Neuronal stem cell (in vitro differentiated cells): ENCODE results near the gene MCU.
A peak's percentile ranks its signal among the peaks of the same experiment; 100 is the strongest.

Source experiments
- DNase-seq: peaks from one replicate; pipeline ENCODE4 v3.0.0-alpha.2; 2013; ENCODE audit warnings: low spot score
- H2AFZ ChIP-seq: one replicate; pipeline ENCODE4 v1.6.1; 2013; ENCODE audit warnings: mild to moderate bottlenecking, low read length, inconsistent platforms
- H2AK5ac ChIP-seq: 2 replicates; pipeline ENCODE4 v1.6.1; 2013; ENCODE audit warnings: low read depth, mild to moderate bottlenecking, inconsistent platforms, low read length, moderate library complexity, mixed read lengths
- H2BK120ac ChIP-seq: 2 replicates; pipeline ENCODE4 v1.6.1; 2013; ENCODE audit warnings: low read depth, mild to moderate bottlenecking, inconsistent platforms, low read length, moderate library complexity, mixed read lengths
- H2BK12ac ChIP-seq: one replicate; pipeline ENCODE4 v1.6.1; 2013; ENCODE audit warnings: low read length, inconsistent platforms
- H2BK15ac ChIP-seq: 2 replicates; pipeline ENCODE4 v1.6.1; 2013; ENCODE audit warnings: mild to moderate bottlenecking, low read length, inconsistent platforms, mixed read lengths
- H2BK5ac ChIP-seq: one replicate; pipeline ENCODE4 v1.6.1; 2013; ENCODE audit warnings: inconsistent platforms, mild to moderate bottlenecking, low read length, moderate library complexity
- H3K14ac ChIP-seq: one replicate; pipeline ENCODE4 v1.6.1; 2013; ENCODE audit warnings: low read length, inconsistent platforms
- H3K18ac ChIP-seq: 2 replicates; pipeline ENCODE4 v1.6.1; 2013; ENCODE audit warnings: low read length, inconsistent platforms
- H3K23ac ChIP-seq: 2 replicates; pipeline ENCODE4 v1.6.1; 2013; ENCODE audit warnings: low read depth, mild to moderate bottlenecking, mixed read lengths, low read length, inconsistent platforms; ENCODE audit not compliant: poor library complexity
- H3K27ac ChIP-seq: replicated peaks from 3 replicates; pipeline ENCODE4 v1.5.1; 2013; ENCODE audit warnings: low read length, inconsistent platforms
- H3K27me3 ChIP-seq, 3 experiments: 2 replicates each; pipeline ENCODE4 v1.6.1; 2013; ENCODE audit warnings: low read length in 3 of 3, mild to moderate bottlenecking in 2 of 3, inconsistent platforms in 1 of 3, low read depth in 1 of 3, mixed read lengths in 1 of 3, moderate library complexity in 1 of 3; ENCODE audit not compliant: control insufficient read depth in 3 of 3, insufficient read depth in 3 of 3
- H3K36me3 ChIP-seq, 2 donors: replicated peaks in 1 of 2; 2 replicates each; pipeline ENCODE4 v1.6.1; 2013; ENCODE audit warnings: low read length in 2 of 2; ENCODE audit not compliant: control insufficient read depth in 2 of 2, insufficient read depth in 2 of 2
- H3K4ac ChIP-seq: 2 replicates; pipeline ENCODE4 v1.6.1; 2013; ENCODE audit warnings: inconsistent platforms, mild to moderate bottlenecking, low read length, moderate library complexity
- H3K4me1 ChIP-seq, 2 donors: 1 replicate in 1 of 2; 2 replicates in 1 of 2; pipeline ENCODE4 v1.6.1; 2013; ENCODE audit warnings: low read length in 2 of 2, low read depth in 1 of 2; ENCODE audit not compliant: control insufficient read depth in 2 of 2, insufficient read depth in 1 of 2
- H3K4me2 ChIP-seq: one replicate; pipeline ENCODE4 v1.6.1; 2013; ENCODE audit warnings: mild to moderate bottlenecking, low read length, inconsistent platforms; ENCODE audit not compliant: insufficient read depth, poor library complexity, severe bottlenecking
- H3K4me3 ChIP-seq, 2 donors: 2 replicates each; pipeline ENCODE4 v1.5.1; 2013; ENCODE audit warnings: low read length in 2 of 2, mild to moderate bottlenecking in 2 of 2, inconsistent platforms in 1 of 2, moderate library complexity in 1 of 2
- H3K79me1 ChIP-seq: one replicate; pipeline ENCODE4 v1.6.1; 2013; ENCODE audit warnings: low read depth, mild to moderate bottlenecking, inconsistent platforms, low read length, moderate library complexity
- H3K9ac ChIP-seq: one replicate; pipeline ENCODE4 v1.6.1; 2013; ENCODE audit warnings: mild to moderate bottlenecking, low read depth, low read length, inconsistent platforms; ENCODE audit not compliant: poor library complexity
- H3K9me3 ChIP-seq, 2 donors: replicated peaks in 1 of 2; 2 replicates each; pipeline versions ENCODE3 to v1.6.1; 2013; ENCODE audit warnings: low read length in 2 of 2, mild to moderate bottlenecking in 2 of 2, inconsistent platforms in 1 of 2, low read depth in 1 of 2, mixed read lengths in 1 of 2, moderate library complexity in 1 of 2; ENCODE audit not compliant: control insufficient read depth in 2 of 2, insufficient read depth in 1 of 2
- H4K8ac ChIP-seq: one replicate; pipeline ENCODE4 v1.6.1; 2013; ENCODE audit warnings: low read depth, mild to moderate bottlenecking, inconsistent platforms, low read length, moderate library complexity
- H4K91ac ChIP-seq: one replicate; pipeline ENCODE4 v1.6.1; 2013; ENCODE audit warnings: low read length, low read depth, mild to moderate bottlenecking, inconsistent platforms; ENCODE audit not compliant: poor library complexity
- WGBS, 2 donors: extraction: QIAGEN DNeasy Blood & Tissue Kit; methylation state at CpG; one replicate each; pipeline ENCODE4 v1.1.7; 2013; ENCODE audit warnings: missing lambda C conversion rate in 2 of 2, mixed read lengths in 1 of 2; ENCODE audit not compliant: insufficient read length in 2 of 2, insufficient replicate concordance in 1 of 2; ENCODE audit errors: extremely low coverage in 2 of 2; 5-methylcytosine and 5-hydroxymethylcytosine counted together

MCU gene

DNA sequence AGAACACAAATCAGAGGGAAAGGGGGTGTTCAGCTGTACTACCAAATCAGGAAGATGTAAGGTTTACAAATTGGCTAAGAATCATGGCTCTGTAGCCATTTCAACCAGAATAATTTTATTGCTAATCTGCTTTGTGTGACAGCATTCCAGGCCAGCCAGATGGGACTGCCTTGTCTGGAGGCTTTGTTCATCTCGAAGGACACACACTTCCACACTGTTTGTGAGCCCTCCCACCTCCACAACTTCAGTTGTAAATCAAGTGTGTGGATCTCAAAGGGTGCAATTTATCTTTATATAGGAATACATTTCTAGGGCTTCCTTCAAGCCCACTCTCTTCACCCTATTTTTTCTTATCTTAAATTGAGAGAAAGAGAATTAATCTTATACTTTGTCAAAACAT is 194.7 kb downstream of the MCU start:
- peak overlapping the region; percentile 55 for H2AFZ ChIP-seq
- no peak overlapping the region for H2AK5ac ChIP-seq
- H3K79me1 ChIP-seq: no peaks in the 10 kb centered on the region
- H3K4me3 ChIP-seq: no peak overlapping the region
- H4K8ac ChIP-seq: no peak overlapping the region
- H3K14ac ChIP-seq: no peak overlapping the region
- no peak overlapping the region for H2BK5ac ChIP-seq
- H3K27ac ChIP-seq: peak overlapping the region; percentile 49
- H3K36me3 ChIP-seq: peaks cover 0 to 21% of the 10 kb centered on the region in 2 donors
- H3K4me1 ChIP-seq: peaks cover 8 to 12% of the 10 kb centered on the region in 2 donors
- no peak overlapping the region for H3K4ac ChIP-seq
- no peaks in the 10 kb centered on the region for H3K27me3 ChIP-seq
- no peaks in the 10 kb centered on the region for H3K9me3 ChIP-seq
- H3K9ac ChIP-seq: no peak overlapping the region
- H2BK120ac ChIP-seq: no peak overlapping the region
- H3K18ac ChIP-seq: no peak overlapping the region
- no peak overlapping the region for H3K4me2 ChIP-seq
- no peak overlapping the region for H3K23ac ChIP-seq
- DNase-seq: no peak
- no CpG with 5 or more reads among the region's 1 CpG for WGBS, 2 donors
- H4K91ac ChIP-seq: no peak overlapping the region
- H2BK15ac ChIP-seq: no peak overlapping the region
- H2BK12ac ChIP-seq: no peak overlapping the region

DNA sequence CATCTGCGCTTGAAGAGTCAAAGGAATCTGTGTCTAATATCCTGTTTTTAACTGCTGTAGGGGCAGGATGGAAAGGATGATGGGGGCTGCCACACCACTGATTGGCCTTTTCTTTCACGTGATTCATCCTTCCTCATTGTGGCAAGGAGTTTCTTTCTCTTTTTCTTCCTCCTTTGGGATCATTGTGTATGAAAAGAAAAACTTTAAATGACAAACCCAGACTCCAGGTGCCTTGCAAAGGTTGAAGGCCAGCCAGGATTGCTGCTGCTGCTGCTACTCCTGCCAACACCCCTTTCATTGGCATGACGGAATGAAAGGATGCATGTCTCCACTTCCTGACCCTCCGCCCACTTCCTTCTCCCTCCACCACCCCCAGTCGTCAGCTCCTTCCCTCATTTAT is 195.1 kb downstream of the MCU start:
- H2BK15ac ChIP-seq: no peak overlapping the region
- no CpG with 5 or more reads among the region's 5 CpGs for WGBS, 2 donors
- H2AFZ ChIP-seq: peak overlapping the region; percentile 55
- no peaks in the 10 kb centered on the region for H3K9me3 ChIP-seq
- H2BK12ac ChIP-seq: no peak overlapping the region
- H4K91ac ChIP-seq: no peak overlapping the region
- H3K36me3 ChIP-seq: peaks cover 0 to 21% of the 10 kb centered on the region in 2 donors
- no peak overlapping the region for H3K23ac ChIP-seq
- no peak overlapping the region for H2BK120ac ChIP-seq
- H4K8ac ChIP-seq: no peak overlapping the region
- H3K27me3 ChIP-seq: no peaks in the 10 kb centered on the region
- H3K4me2 ChIP-seq: no peak overlapping the region
- peak overlapping the region; percentile 71 for H3K27ac ChIP-seq
- no peaks in the 10 kb centered on the region for H3K79me1 ChIP-seq
- no peak overlapping the region for H3K4ac ChIP-seq
- H3K4me3 ChIP-seq: no peak overlapping the region
- H2AK5ac ChIP-seq: no peak overlapping the region
- H2BK5ac ChIP-seq: no peak overlapping the region
- no peak overlapping the region for H3K9ac ChIP-seq
- H3K14ac ChIP-seq: no peak overlapping the region
- no peak for DNase-seq
- H3K18ac ChIP-seq: no peak overlapping the region
- peaks cover 8 to 12% of the 10 kb centered on the region in 2 donors for H3K4me1 ChIP-seq

DNA sequence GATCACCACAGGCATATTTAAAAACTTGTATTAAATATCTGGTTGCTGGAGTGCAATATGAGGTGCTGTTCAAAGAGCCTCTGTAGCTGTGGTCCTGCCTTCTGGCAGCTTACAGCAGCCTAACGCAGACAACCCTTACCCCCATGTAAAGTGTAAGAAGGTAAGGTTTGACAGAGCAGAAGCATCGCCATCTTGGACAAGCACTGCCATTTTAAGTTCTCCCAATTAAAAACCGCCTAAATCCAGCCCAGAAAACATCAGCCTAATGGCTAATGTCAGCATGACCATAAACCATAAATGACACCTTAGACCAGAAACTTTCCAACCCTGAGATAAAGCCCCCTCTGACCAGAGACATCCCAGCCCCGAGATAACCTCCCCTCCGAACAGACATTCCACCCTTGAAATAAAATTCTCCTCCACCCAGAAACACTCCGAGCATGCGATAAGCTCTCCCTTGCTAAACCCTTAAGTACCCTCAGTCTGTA is 196.3 kb downstream of the MCU start:
- Histone ChIP-seq H3K4me2 (no peak overlapping the region), H4K91ac (no peak overlapping the region), H3K4ac (no peak overlapping the region), H2BK120ac (no peak overlapping the region), H3K79me1 (no peaks in the 10 kb centered on the region), H2AK5ac (no peak overlapping the region), H3K9ac (no peak overlapping the region), H3K4me1 (peaks cover 9 to 12% of the 10 kb centered on the region in 2 donors), H3K27me3 (no peaks in the 10 kb centered on the region), H3K4me3 (no peak overlapping the region), H3K9me3 (no peaks in the 10 kb centered on the region), H2BK15ac (no peak overlapping the region), H4K8ac (no peak overlapping the region), H3K36me3 (peaks cover 0 to 21% of the 10 kb centered on the region in 2 donors), H3K27ac (no peak overlapping the region), H2BK12ac (no peak overlapping the region), H3K23ac (no peak overlapping the region), H3K18ac (no peak overlapping the region), H2BK5ac (no peak overlapping the region), H2AFZ (no peak overlapping the region), H3K14ac (no peak overlapping the region)
- no CpG with 5 or more reads among the region's 7 CpGs for WGBS, 2 donors
- no peak for DNase-seq

DNA sequence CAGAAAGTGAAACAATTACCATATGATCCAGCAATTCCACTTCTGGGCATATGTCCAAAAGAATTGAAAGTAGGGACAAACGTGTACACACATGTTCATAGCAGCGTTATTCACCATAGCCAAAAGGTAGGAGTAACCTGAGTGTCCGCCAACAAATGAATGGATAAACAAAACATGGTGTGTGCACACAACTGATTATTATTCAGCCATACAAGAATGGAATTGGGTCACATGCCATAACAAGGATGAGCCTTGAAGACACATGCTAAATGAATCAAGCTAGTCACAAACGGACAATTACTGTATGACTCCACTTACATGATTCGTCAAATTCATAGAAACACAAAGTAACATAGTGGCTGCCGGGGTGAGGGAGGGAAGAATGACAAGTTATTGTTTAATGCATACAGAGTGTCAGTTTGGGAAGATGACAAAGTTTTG is 197.5 kb downstream of the MCU start:
- H3K18ac ChIP-seq: no peak overlapping the region
- no peak overlapping the region for H3K4ac ChIP-seq
- no peaks in the 10 kb centered on the region for H3K9me3 ChIP-seq
- H3K4me3 ChIP-seq: no peak overlapping the region
- peaks cover 0 to 21% of the 10 kb centered on the region in 2 donors for H3K36me3 ChIP-seq
- H3K4me1 ChIP-seq: peaks cover 9 to 12% of the 10 kb centered on the region in 2 donors
- H2BK120ac ChIP-seq: no peak overlapping the region
- H3K27me3 ChIP-seq: no peaks in the 10 kb centered on the region
- H3K79me1 ChIP-seq: no peaks in the 10 kb centered on the region
- no peak overlapping the region for H2AK5ac ChIP-seq
- H3K4me2 ChIP-seq: no peak overlapping the region
- H2BK12ac ChIP-seq: no peak overlapping the region
- no peak overlapping the region for H4K8ac ChIP-seq
- no peak for DNase-seq
- H2BK5ac ChIP-seq: no peak overlapping the region
- H3K27ac ChIP-seq: no peak overlapping the region
- no peak overlapping the region for H3K14ac ChIP-seq
- WGBS, 2 donors: no CpG with 5 or more reads among the region's 6 CpGs
- no peak overlapping the region for H3K9ac ChIP-seq
- H2BK15ac ChIP-seq: no peak overlapping the region
- H4K91ac ChIP-seq: no peak overlapping the region
- no peak overlapping the region for H3K23ac ChIP-seq
- H2AFZ ChIP-seq: no peak overlapping the region
